ENCODE measurements around the gene TREX2.

The TREX2 gene

DNA sequence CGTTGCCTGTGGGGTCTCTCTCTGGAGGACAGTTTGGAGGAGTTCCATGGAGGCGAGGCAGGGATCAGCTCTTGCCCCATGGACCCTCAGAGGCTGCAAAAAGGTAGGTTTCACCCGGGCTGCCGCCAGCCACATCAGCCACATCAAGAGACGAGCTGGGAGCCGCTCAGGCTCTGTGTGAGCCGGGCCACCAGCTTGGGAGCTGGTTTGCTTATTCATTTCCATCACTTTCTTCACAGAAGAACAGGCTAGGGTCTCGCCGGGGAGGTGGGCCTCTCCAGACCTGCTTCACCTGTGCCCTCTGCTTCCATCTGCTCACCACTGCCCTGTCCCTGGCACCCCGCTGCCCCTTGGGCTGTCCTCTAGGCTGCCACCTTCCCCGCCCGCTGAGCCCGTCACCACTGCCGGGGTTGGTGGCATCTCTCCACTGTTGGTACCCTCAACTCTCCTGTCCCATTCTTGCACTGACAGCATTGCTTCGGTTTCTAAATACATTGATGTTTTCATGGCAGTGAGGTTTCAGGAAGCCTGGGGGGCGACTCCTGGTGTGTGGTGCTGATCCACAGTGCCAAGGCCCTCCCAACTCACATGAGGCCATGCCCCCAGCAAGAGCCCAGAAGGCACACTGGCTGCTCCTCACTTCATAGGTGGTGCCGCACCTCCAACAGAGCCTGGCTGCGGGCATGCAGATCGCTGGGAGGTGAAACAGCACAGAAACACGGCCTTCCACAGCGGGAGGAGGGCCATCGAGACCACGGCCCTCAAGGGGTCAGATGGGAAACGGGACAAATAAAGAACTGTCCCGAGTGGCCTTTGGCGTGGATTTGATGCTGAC, 4.5 kb upstream of the TREX2 start:
- H3K9me3 ChIP-seq (ENCODE audit: control extremely low read depth in 1 of 5, control insufficient read depth in 4 of 5, insufficient read depth in 2 of 5, low read depth in 1 of 5, low read length in 4 of 5): no peaks in the 10 kb centered on the region
- H3K4me1 ChIP-seq (ENCODE audit: control extremely low read depth in 1 of 4, control insufficient read depth in 4 of 4, insufficient read depth in 4 of 4, low read length in 3 of 4): peaks cover 0 to 5% (median 0%) of the 10 kb centered on the region in 4 experiments
- peaks cover 0 to 14% (median 0%) of the 10 kb centered on the region in 5 experiments for H3K27me3 ChIP-seq (replicated peaks in 2 of 5; ENCODE audit: control insufficient read depth in 4 of 5, insufficient read depth in 5 of 5, low read length in 4 of 5)
- no peak overlapping the region for H3K27ac ChIP-seq (ENCODE audit: insufficient read depth in 1 of 2, low read depth in 1 of 2, low read length in 2 of 2, poor library complexity in 1 of 2, severe bottlenecking in 2 of 2)
- ChIA-PET POLR2A (no interaction called here), CTCF (no interaction called here)
- no peak for DNase-seq
- WGBS (ENCODE audit: insufficient coverage): 94% methylated on average over 19 of the region's 26 CpGs
- H3K36me3 ChIP-seq (ENCODE audit: control insufficient read depth in 4 of 4, insufficient read depth in 4 of 4, low read length in 3 of 4): peaks cover 0 to 24% (median 12%) of the 10 kb centered on the region in 4 experiments
- no peak overlapping the region for H3K4me3 ChIP-seq (ENCODE audit: control insufficient read depth in 1 of 7, extremely low read depth in 1 of 7, insufficient read depth in 4 of 7, low read depth in 2 of 7, low read length in 6 of 7)

DNA sequence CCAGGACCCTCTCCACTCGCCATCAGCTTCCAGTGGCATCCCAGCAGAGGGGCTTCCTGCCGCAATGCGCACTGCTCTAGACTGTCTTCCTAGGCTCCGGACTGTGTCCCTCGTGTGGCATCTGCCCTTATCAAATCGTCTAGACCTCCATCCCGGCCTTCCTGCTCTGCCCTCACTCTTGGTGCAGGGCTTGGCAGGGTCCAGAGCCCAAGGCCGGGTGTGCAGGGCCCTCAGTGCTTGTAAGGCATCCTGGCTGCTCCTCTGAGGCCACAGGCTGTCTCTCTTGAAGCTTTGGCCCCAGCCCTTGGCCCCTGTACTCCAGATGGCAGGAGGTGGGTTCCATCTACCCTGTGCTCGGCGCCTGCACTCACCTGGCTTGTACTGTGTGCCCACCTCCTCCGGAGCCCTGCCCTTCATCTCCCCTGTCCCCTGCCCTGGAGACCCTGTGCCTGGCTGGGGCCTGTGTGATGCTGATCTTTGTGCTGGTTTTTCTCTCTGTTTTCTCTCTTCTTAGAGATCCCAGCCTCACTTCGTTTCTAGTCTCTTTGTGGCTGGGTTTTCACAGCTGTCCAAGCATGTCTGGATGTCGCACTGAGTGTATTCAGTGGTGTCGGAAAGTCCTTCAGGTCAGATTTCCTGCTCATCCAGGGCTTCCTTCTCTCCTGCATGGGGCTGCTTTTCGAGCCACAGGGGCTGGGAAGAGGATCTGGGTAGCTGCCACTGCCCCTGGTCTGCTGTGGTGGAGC, 3.7 kb upstream of the TREX2 start:
- no peak for DNase-seq
- CTCF ChIA-PET: interaction anchor here (0.9 kb wide), 1 partner anchor 60 kb away, joined by 3 read pairs; no protein-coding TSS in a partner anchor
- Histone ChIP-seq H3K4me1 (ENCODE audit: control extremely low read depth in 1 of 4, control insufficient read depth in 4 of 4, insufficient read depth in 4 of 4, low read length in 3 of 4) (peaks cover 0 to 5% (median 0%) of the 10 kb centered on the region in 4 experiments), H3K36me3 (ENCODE audit: control insufficient read depth in 4 of 4, insufficient read depth in 4 of 4, low read length in 3 of 4) (peaks cover 0 to 16% (median 8%) of the 10 kb centered on the region in 4 experiments), H3K9me3 (ENCODE audit: control extremely low read depth in 1 of 5, control insufficient read depth in 4 of 5, insufficient read depth in 2 of 5, low read depth in 1 of 5, low read length in 4 of 5) (no peaks in the 10 kb centered on the region), H3K27ac (ENCODE audit: insufficient read depth in 1 of 2, low read depth in 1 of 2, low read length in 2 of 2, poor library complexity in 1 of 2, severe bottlenecking in 2 of 2) (no peak overlapping the region), H3K27me3 (replicated peaks in 2 of 5; ENCODE audit: control insufficient read depth in 4 of 5, insufficient read depth in 5 of 5, low read length in 4 of 5) (peaks cover 0 to 14% (median 0%) of the 10 kb centered on the region in 5 experiments), H3K4me3 (ENCODE audit: control insufficient read depth in 1 of 7, extremely low read depth in 1 of 7, insufficient read depth in 4 of 7, low read depth in 2 of 7, low read length in 6 of 7) (no peak overlapping the region)
- 89% methylated on average over 13 of the region's 15 CpGs for WGBS (ENCODE audit: insufficient coverage)
- POLR2A ChIA-PET: no interaction called here

DNA sequence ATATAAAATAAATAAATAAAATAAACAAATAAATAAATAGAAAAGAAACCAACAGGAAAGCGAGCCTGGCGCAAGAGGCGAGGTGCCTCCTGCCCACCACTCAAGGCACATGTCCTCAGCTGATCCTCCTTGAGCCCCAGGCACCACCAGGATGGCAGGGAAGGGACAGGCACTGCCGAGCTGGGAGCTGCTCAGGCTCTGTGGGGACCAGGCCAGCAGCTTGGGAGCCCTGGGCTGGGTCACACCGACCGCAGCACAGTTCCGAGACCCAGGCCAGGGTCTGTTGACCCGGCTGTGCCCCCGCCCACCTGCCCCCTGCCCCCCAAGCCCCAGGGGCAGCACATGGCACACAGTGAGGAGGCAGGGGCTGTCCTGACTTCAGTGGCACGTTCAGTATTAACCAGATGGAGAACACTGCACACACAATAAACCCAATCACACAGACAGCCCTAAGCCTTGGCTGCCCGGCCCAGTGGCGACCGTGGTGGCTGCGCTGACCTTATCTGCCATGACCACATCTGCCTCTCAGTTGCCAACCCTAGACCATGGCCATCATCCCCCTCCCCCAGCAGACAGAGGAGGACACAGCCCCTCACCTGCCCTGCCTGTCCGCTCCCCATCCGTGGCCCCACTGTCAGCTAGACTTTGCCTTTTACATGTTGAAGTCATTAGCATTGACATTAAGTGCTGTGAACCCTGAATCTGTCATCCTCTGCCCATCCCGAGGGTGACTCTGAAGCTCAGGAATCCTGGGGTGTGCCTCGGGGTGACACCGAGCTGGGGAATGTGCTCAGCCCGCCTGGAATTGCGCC, 2.9 kb upstream of the TREX2 start:
- no peaks in the 10 kb centered on the region for H3K9me3 ChIP-seq (ENCODE audit: control extremely low read depth in 1 of 5, control insufficient read depth in 4 of 5, insufficient read depth in 2 of 5, low read depth in 1 of 5, low read length in 4 of 5)
- no peak for DNase-seq
- ChIA-PET CTCF (interaction anchor here (0.9 kb wide), 1 partner anchor 60 kb away, joined by 3 read pairs; no protein-coding TSS in a partner anchor), POLR2A (interaction anchor here (0.6 kb wide), 1 partner anchor 452 kb away, joined by 3 read pairs; no protein-coding TSS in a partner anchor)
- peaks cover 0 to 5% (median 0%) of the 10 kb centered on the region in 4 experiments for H3K4me1 ChIP-seq (ENCODE audit: control extremely low read depth in 1 of 4, control insufficient read depth in 4 of 4, insufficient read depth in 4 of 4, low read length in 3 of 4)
- WGBS (ENCODE audit: insufficient coverage): 86% methylated on average over 12 of the region's 21 CpGs
- H3K27ac ChIP-seq (ENCODE audit: insufficient read depth in 1 of 2, low read depth in 1 of 2, low read length in 2 of 2, poor library complexity in 1 of 2, severe bottlenecking in 2 of 2): no peak overlapping the region
- H3K36me3 ChIP-seq (ENCODE audit: control insufficient read depth in 4 of 4, insufficient read depth in 4 of 4, low read length in 3 of 4): peaks cover 0 to 12% (median 5%) of the 10 kb centered on the region in 4 experiments
- peaks cover 0 to 14% (median 0%) of the 10 kb centered on the region in 5 experiments for H3K27me3 ChIP-seq (replicated peaks in 2 of 5; ENCODE audit: control insufficient read depth in 4 of 5, insufficient read depth in 5 of 5, low read length in 4 of 5)
- H3K4me3 ChIP-seq (ENCODE audit: control insufficient read depth in 1 of 7, extremely low read depth in 1 of 7, insufficient read depth in 4 of 7, low read depth in 2 of 7, low read length in 6 of 7): no peak overlapping the region

DNA sequence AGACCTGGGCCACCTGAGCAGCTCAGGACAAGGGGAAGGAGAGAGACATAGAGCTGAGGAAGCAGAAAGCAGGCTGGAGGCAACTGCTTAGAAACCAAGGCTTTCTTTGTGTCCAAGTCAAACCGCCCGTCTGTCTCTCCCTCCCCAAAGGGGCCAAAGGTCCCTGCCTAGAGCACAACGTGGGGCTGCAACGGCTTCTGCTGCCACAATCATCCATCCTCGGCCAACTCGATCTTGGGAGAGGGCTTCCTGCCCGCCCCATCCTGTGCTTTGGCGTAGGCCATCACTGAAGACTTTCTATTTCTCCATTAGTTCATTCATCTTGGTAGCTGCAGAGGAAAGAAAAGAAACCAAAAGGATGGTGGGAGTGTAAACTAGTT, 1.7 kb upstream of the TREX2 start:
- peaks cover 0 to 10% (median 5%) of the 10 kb centered on the region in 4 experiments for H3K36me3 ChIP-seq (ENCODE audit: control insufficient read depth in 4 of 4, insufficient read depth in 4 of 4, low read length in 3 of 4)
- H3K4me3 ChIP-seq (ENCODE audit: control insufficient read depth in 1 of 7, extremely low read depth in 1 of 7, insufficient read depth in 4 of 7, low read depth in 2 of 7, low read length in 6 of 7): no peak overlapping the region
- H3K9me3 ChIP-seq (ENCODE audit: control extremely low read depth in 1 of 5, control insufficient read depth in 4 of 5, insufficient read depth in 2 of 5, low read depth in 1 of 5, low read length in 4 of 5): no peaks in the 10 kb centered on the region
- ChIA-PET POLR2A (no interaction called here), CTCF (no interaction called here)
- H3K4me1 ChIP-seq (ENCODE audit: control extremely low read depth in 1 of 4, control insufficient read depth in 4 of 4, insufficient read depth in 4 of 4, low read length in 3 of 4): peaks cover 0 to 5% (median 0%) of the 10 kb centered on the region in 4 experiments
- H3K27me3 ChIP-seq (replicated peaks in 2 of 5; ENCODE audit: control insufficient read depth in 4 of 5, insufficient read depth in 5 of 5, low read length in 4 of 5): peaks cover 0 to 14% (median 0%) of the 10 kb centered on the region in 5 experiments
- no peak overlapping the region for H3K27ac ChIP-seq (ENCODE audit: insufficient read depth in 1 of 2, low read depth in 1 of 2, low read length in 2 of 2, poor library complexity in 1 of 2, severe bottlenecking in 2 of 2)
- no peak for DNase-seq
- 89% methylated on average over 8 of the region's 8 CpGs for WGBS (ENCODE audit: insufficient coverage)

DNA sequence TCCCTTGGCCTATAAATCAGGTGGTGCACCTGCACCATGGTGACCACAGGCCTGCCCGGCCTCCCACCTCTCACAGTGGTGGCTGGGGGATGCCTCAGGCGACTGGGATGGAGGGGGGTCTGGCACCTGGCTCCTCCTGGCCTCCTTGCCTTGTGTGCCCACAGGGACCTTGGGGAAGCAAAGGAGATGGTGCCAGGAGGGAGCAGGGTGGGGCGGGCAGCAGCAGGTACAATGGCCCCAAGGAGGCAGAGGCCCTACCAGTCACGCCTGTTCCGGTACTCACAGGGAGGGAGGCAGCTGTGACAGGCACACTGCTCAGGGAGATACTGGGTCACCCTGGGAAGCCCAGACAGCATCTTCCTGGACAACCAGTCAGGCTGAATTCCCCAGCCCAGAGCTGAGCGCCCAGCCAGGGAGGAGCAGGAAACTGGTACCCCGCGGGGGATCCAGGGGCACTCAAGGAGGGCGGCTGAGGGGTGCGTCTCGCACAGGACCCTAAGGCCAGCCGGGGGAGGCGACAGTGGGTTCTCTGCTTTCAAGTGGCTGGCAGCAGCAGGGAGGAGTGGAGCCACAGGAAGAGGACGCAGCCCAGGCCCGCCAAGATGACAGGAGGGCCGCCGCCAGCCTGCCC, 1.2 kb upstream of the TREX2 start:
- CTCF ChIA-PET: no interaction called here
- H3K36me3 ChIP-seq (ENCODE audit: control insufficient read depth in 4 of 4, insufficient read depth in 4 of 4, low read length in 3 of 4): peaks cover 0 to 9% (median 4%) of the 10 kb centered on the region in 4 experiments
- H3K27ac ChIP-seq (ENCODE audit: insufficient read depth in 1 of 2, low read depth in 1 of 2, low read length in 2 of 2, poor library complexity in 1 of 2, severe bottlenecking in 2 of 2): no peak overlapping the region
- POLR2A ChIA-PET: no interaction called here
- peaks cover 0 to 14% (median 0%) of the 10 kb centered on the region in 5 experiments for H3K27me3 ChIP-seq (replicated peaks in 2 of 5; ENCODE audit: control insufficient read depth in 4 of 5, insufficient read depth in 5 of 5, low read length in 4 of 5)
- H3K4me3 ChIP-seq (ENCODE audit: control insufficient read depth in 1 of 7, extremely low read depth in 1 of 7, insufficient read depth in 4 of 7, low read depth in 2 of 7, low read length in 6 of 7): no peak overlapping the region
- H3K9me3 ChIP-seq (ENCODE audit: control extremely low read depth in 1 of 5, control insufficient read depth in 4 of 5, insufficient read depth in 2 of 5, low read depth in 1 of 5, low read length in 4 of 5): no peaks in the 10 kb centered on the region
- no peak for DNase-seq
- H3K4me1 ChIP-seq (ENCODE audit: control extremely low read depth in 1 of 4, control insufficient read depth in 4 of 4, insufficient read depth in 4 of 4, low read length in 3 of 4): peaks cover 0 to 5% (median 0%) of the 10 kb centered on the region in 4 experiments
- WGBS (ENCODE audit: insufficient coverage): 92% methylated on average over 17 of the region's 17 CpGs

DNA sequence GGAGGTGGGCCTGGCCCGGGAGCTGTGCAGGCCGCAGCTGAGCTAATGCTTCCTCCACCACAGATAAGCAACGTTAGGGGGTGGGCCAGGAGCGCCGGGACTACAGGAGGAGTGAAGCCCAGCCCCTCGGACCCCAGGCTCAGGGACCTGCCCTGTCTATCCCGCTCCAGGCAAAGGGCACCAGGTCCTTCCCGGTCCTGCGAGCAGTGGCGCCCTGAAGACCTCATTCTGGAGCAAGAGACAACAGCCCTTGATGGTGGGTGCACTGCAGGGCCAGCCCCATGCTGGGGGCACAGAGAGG, 730 bp upstream of the TREX2 start:
- CTCF ChIA-PET: interaction anchor here (1.2 kb wide), 1 partner anchor 505 kb away, joined by 3 read pairs; no protein-coding TSS in a partner anchor
- 76% methylated on average over 10 of the region's 10 CpGs for WGBS (ENCODE audit: insufficient coverage)

More for the DNA sequence above, 730 bp upstream of the TREX2 start:
- H3K27ac ChIP-seq (ENCODE audit: insufficient read depth in 1 of 2, low read depth in 1 of 2, low read length in 2 of 2, poor library complexity in 1 of 2, severe bottlenecking in 2 of 2): no peak overlapping the region
- POLR2A ChIA-PET: interaction anchor here (0.7 kb wide), 1 partner anchor 28 kb away, joined by 3 read pairs; no protein-coding TSS in a partner anchor
- H3K9me3 ChIP-seq (ENCODE audit: control extremely low read depth in 1 of 5, control insufficient read depth in 4 of 5, insufficient read depth in 2 of 5, low read depth in 1 of 5, low read length in 4 of 5): no peaks in the 10 kb centered on the region
- H3K36me3 ChIP-seq (ENCODE audit: control insufficient read depth in 4 of 4, insufficient read depth in 4 of 4, low read length in 3 of 4): peaks cover 0 to 7% (median 4%) of the 10 kb centered on the region in 4 experiments
- H3K4me1 ChIP-seq (ENCODE audit: control extremely low read depth in 1 of 4, control insufficient read depth in 4 of 4, insufficient read depth in 4 of 4, low read length in 3 of 4): peaks cover 0 to 5% (median 0%) of the 10 kb centered on the region in 4 experiments
- no peak overlapping the region for H3K4me3 ChIP-seq (ENCODE audit: control insufficient read depth in 1 of 7, extremely low read depth in 1 of 7, insufficient read depth in 4 of 7, low read depth in 2 of 7, low read length in 6 of 7)
- peak in 1 of 3 donors; percentile 6 for DNase-seq
- peaks cover 0 to 14% (median 0%) of the 10 kb centered on the region in 5 experiments for H3K27me3 ChIP-seq (replicated peaks in 2 of 5; ENCODE audit: control insufficient read depth in 4 of 5, insufficient read depth in 5 of 5, low read length in 4 of 5)

Data from common myeloid progenitor, CD34-positive (primary cell).